ENCODE measurements around the gene TRPC3. TPM values are rescaled to one million over a fixed set of nuclear protein-coding genes. Genes with fewer than 3 reads are reported as not detected.

Gene TRPC3
- total and polyA plus RNA-seq, 2 of the 8 experiments (the other 6 are each of a cell fraction or from before 2014, with no cell fraction given) = 0.37 to 0.41 TPM

DNA sequence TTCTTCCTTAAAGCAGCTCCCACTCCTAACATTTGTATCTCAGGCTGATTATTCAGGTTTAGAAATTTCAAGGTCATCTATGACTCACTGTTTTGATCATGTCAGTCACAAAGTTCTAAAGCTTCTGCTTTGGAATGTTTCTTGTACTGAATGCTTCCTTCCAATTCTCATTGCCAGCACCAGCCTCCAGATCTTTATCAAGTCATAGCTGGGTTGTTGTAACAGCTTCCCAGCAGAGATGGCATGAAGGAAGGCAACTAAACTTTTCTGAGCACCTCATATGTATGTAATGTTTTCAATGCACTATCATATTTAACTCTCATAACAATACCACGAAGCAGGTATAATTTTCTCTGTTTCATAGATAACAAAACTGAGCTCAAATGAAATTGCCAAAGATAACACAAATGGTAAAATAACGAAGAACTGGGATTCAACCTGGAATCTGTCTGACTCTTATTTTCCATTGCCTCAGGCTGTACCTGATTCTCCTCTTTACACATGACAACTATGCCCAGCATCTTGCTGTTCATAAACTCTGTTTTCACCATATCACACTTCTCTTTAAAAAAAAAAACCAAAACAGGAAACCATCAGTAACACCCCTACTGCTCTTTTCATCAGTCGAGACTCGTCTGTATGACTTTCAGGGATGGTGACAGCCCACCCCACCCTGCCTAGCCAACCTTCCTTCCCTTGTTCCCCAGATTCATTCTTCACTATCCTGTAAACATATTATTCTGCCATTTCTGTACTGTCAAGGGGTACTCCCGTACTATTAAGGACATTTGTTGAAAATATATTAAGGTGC lies 13.4 kb downstream of the TRPC3 start (continued):
- TF ChIP-seq NANOG (IDR thresholded peaks at IDR 0.05; ENCODE audit: insufficient read depth, low read depth, low read length, poor library complexity, severe bottlenecking) = no peak
- TF ChIP-seq TAF7 (optimal IDR thresholded peaks at IDR 0.05; ENCODE audit: borderline replicate concordance, low read depth, low read length) = no peak
